ENCODE results near the gene TRIOBP.
"Not testable (repeated sequence)": the region's sequence is repeated elsewhere in the genome, so short reads cannot be mapped to it uniquely, and the experiment has no call there.

Gene TRIOBP

DNA sequence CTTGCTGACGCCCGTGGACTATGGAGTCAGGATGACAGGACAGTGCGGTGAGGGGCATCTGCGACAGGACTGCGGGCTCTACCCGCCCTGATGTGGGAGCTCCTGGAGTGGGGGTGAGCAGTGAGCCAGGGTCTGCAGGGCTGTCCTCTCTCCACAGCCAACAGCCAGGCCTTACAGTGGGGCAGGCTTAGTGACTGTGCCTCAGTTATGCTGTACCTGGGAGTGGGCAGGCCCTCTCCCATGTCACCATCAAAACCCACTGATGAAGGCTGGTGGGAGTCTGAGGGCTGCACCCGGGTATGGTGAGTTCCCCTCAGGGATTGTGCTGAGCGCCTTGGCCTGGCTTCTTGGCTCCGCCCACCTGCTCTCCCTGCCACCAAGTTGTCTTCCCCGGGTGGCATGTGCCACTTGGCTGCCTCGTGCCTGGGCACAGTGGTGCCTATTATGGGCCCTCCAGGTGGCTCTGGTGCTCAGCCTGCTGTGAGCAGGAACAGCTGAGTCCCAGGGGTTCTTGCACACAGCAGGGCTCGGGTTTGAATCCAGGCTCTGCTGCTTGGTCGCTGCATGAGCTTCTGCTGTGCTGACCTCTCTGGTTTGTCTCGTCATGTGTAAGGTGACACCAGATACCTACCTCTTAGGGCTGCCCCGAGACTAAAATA lies 4.1 kb upstream of the TRIOBP start:
- no peak for DNase-seq (ENCODE audit: low read depth)

DNA sequence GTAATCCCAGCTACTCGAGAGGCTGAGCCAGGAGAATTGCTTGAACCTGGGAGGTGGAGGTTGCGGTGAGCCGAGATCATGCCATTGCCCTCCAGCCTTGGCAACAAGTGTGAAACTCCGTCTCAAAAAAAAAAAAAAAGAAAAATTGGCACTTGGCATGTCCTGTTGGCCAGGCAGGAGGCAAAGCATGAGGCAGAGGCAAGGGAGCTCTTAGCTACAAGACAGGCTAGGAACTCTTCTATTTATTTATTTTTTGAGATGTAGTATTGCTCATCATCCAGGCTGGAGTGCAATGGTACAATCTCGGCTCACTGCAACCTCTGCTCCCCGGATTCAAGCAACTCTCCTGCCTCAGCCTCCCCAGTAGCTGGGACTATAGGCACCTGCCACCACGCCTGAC lies 2.7 kb upstream of the TRIOBP start:
- not testable (repeated sequence) for DNase-seq (ENCODE audit: low read depth)

DNA sequence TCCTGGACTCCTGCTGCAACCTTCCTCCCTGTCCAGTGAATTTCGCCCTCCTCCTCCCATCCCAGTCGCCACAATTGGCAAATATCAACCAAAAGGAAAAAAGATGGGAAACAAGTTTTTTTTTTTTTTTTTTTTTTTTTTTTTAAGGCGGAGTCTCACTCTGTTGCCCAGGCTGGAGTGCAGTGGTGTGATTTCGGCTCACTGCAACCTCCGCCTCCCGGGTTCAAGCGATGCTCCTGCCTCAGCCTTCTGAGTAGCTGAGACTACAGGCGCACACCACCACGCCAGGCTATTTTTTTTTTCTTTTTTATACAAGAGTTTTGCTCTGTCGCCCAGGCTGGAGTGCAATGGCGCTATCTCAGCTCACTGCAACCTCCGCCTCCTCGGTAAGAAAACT lies 590 bp upstream of the TRIOBP start:
- DNase-seq (ENCODE audit: low read depth) = not testable (repeated sequence)

DNA sequence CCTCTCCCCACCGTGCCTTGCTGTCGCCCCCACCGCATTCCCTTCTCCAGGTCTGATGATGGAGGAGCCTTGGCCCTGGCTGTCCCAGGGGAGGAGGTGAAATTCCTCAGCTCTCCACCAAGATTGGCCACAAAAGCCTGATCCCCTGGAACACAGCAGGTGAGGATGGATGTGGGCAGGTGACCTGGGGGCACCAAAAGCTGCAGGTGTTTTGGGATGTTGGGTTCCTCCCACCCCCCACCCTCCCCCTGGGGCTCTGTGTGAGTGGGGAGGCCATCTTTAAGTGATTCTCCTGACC lies 639 bp downstream of the TRIOBP start:
- no peak for DNase-seq (ENCODE audit: low read depth)

DNA sequence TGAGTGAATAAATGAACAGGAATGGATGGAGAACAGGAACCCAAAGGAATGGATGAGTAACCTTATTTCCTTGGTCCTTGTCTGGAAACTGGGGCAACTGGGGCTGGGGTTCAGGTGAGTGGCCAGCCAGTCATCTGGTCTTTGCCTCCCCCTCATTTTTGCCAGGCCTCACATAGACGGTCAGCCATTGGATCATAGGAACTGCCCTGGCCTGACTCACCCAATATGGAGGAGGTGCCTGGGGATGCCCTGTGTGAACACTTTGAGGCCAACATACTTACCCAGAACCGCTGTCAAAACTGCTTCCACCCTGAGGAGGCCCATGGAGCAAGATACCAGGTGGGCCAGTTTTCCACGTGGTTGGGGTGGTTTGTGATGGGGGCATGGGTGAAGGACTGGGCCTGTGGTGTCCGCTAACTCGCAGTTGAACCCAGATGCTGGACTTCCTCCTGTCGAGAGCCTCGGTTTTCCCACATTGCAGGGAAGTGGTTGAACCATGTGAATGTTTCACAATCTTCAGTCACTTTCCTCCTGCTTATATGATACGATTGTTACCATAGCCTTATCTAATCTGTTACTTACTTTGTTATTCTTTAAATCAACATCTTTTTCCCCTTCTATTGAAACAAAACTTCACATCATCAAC lies 4.4 kb downstream of the TRIOBP start:
- DNase-seq (ENCODE audit: low read depth) = no peak

DNA sequence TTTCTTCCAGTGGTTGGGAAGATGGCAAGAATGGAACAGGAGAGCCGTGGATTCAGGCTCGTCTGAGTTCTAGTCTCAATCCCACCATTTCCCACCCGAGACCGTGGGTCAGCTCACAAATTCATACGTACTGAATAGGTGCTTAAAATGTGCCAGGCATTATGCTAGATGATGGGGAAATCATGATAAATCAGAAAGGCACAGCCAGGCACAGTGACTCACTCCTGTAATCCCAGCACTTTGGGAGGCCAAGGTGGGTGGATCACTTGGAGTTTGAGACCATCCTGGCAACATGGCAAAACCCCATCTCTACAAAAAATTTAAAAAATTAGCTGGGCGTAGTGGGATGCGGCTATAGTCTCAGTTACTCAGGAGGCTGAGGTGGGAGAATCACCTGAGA lies 7.1 kb downstream of the TRIOBP start:
- no peak for DNase-seq (ENCODE audit: low read depth)

DNA sequence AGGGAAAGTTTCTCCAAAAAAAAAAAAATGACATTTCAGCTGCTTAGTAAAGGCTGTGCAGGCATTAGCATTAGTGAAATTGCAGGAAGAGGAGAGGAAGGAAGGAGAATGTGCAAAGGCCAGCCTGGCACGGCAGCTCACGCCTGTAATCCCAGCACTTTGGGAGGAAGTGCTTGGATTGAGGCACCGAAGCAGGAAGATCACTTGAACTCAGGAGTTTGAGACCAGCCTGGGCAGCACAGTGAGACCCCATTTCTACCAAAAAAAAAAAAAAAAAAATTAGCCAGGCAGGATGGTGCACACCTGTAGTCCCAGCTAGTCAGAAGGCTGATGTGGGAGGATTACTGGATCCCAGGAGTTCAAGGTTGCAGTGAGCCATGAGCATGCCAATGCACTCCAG lies 7.8 kb downstream of the TRIOBP start:
- DNase-seq (ENCODE audit: low read depth) = no peak

DNA sequence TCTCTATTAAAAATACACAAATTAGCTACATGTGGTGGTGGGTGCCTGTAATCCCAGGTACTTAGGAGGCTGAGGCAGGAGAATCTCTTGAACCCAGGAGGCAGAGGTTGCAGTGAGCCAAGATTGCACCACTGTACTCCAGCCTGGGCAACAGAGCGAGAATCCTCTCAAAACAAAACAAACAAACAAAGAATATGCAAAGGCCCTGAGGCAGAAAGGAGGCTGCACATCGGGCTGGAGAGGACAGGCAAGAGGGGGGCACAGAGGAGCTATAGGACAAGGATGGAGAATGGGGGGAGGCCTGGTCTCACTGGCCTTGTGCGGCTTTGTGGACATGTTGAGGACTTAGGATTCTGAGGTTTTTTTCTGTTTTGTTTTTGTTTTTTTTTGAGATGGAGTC lies 8.4 kb downstream of the TRIOBP start:
- no peak for DNase-seq (ENCODE audit: low read depth)

DNA sequence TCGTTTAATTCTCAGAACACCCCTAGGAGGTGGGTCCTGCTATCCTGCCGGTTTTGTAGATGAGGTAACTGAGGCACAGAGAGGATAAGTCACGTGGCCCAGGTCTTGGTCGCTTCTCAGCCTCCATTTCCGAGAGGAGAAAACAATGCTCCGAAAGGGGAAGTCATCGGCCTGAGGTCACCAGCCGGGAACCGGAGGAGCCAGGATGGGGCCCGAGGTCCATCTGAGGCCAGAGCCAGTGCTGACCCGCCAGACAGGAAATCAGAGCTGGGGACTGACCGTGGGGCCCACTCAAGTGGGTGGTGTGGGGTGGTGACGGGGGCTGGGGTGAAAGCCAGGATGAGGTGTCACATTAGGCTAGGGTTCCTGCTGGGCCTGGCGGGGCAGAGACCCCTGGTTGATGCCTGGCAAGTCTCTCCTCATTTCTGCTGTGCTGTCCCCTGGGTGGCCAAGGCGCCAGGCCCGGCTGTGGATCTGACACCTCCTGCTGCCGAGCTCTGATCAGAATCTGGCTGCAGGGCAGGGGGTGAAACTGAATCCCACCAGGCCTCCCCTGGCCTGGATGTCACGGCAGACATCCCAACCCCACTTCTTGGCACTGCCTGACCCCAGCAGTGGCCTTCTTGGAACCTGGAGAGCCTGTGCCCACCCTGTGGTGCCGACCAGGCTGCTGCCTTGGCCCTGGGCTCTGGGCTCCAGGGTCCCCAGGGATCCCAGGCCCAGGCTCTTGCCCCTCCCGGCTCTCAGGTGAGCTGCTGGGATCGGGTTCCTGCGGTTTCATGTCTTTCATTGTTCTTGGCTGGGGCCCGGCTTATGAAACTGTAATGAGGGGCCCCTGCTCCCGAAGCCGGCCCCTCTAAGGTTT lies 12.0 kb downstream of the TRIOBP start:
- DNase-seq (ENCODE audit: low read depth) = no peak

DNA sequence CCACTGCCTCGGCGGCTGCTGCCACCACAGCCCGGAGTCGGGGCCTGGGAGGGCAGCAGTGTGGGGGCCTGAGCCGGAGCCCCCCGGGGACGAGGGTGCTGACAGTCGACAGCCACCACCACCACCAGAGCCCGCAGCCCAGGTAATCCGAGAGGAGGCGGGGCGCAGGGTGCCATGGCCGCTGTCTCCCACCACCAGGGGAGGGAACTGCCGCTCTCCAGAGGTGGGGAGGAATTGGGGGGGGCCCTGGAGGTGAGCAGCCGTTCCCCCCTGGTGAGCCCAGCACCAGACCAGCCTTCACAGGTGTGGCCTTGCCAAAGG lies 12.6 kb downstream of the TRIOBP start:
- no peak for DNase-seq (ENCODE audit: low read depth)

DNA sequence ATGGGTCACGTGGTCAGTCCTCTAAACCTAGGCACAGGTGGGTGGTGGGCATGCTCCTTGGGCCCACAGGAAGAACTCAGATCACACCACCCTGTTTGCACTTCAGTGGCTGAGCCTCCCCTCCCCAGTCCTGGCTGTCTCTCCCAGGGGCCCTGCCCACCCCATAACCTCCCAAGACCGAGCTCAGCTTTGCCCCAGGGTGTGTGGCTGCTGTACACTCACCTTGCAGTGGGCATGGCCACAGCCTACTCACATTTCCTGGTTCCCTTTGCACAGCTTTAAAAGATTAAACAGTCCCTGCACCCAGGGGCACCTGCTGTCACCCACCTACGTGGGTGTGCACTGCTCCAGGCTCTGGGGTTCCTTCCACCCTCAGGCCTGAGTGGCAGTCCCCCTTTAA lies 13.8 kb downstream of the TRIOBP start:
- no peak for DNase-seq (ENCODE audit: low read depth)

DNA sequence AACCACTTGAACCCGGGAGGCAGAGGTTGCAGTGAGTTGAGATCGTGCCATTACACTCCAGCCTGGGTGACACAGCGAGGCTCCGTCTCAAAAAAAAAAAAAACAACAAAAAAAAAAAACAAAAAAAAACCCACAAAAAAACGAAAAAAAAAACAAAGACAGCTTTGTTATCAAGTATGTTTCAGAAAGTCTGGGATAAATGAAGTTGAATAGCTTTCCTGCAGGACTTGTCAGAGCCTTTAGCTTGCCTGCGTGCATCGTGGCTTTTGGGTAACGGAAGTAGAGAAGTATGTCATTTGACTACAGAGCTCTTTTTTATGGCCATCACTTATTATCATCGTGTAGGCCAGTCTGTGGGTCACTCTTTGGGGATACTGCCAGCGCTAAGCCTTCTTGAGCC lies 14.6 kb downstream of the TRIOBP start:
- DNase-seq (ENCODE audit: low read depth) = no peak

DNA sequence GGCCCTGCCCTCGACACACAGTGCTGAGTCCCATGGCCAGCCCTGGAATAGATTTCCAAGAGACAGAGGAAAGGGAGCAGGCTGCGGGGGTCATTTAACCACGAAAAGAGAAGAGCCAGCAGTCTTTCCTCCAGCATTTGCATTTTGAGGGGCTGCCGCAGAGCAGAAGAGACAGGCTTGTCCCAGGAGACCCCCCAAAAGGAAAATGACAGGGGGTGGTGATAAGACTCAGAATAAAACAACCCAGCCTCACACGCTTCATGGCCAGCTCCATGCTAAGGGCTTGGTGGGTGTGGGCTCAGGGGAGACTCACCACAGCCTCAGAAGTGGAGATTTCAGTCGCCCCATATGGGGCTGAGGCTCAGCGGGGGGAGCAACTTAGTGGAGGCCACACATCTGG lies 16.9 kb downstream of the TRIOBP start:
- DNase-seq (ENCODE audit: low read depth) = no peak

DNA sequence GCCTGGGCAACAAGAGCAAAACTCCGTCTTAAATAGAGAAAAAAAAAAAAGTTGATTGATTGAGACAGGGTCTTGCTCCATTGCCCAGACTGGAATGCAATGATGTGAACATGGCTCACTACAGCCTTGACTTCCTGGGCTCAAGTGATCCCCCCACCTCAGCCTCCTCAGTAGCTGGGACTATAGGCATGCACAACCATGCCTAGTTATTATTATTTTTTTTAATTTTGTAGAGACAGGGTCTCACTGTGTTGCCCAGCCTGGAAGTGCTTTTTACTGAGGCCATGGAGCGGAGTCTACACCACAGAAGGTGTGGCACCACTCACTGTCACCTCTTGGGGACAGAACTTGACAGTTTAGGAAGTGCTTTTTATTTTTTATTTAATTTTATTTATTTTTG lies 17.8 kb downstream of the TRIOBP start:
- no peak for DNase-seq (ENCODE audit: low read depth)

DNA sequence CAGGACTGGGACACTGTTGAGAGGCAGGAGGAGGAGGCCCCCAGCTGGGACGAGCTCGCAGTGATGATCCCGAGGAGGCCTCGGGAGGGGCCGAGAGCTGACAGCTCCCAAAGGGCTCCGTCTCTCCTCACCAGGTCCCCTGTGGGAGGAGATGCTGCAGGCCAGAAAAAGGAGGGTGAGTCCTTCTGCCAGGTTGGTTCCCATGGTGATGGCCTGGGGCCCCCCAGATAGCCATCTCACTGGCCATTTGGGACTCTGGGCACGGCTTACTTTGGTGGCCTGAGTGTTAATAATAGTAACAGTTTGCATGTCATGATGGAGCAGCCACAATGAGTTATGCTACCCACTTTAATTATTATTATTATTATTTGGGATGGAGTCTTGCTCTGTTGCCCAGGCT lies 18.9 kb downstream of the TRIOBP start:
- DNase-seq (ENCODE audit: low read depth) = no peak

DNA sequence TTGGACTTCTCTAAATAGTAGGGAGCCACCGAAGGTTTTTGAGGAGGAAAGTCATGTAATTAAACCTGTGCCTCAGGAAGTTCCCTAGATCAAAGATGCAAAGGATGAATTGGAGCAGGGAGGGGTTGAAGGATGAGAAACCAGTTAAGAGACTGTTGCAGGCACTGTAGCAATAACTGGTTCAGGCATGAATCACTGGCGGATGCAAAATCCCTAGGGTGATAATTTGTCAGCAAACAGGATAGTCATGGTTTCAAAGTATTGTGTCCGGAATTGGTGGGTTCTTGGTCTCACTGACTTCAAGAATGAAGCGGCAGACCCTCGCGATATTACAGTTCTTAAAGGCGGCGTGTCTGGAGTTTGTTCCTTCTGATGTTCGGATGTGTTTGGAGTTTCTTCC lies 19.9 kb downstream of the TRIOBP start:
- peak; percentile 84 for DNase-seq (ENCODE audit: low read depth)

DNA sequence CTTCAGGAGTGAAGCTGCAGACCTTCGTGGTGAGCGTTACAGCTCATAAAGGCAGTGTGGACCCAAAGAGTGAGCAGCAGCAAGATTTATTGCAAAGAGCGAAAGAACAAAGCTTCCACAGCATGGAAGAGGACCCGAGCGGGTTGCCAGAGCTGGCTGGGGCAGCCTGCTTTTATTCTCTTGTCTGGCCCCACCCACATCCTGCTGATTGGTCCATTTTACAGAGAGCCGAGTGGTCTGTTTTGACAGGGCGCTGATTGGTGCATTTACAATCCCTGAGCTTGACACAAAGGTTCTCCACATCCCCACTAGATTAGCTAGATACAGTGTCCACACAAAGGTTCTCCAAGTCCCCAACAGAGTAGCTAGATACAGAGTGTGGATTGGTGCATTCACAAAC lies 20.4 kb downstream of the TRIOBP start:
- DNase-seq (ENCODE audit: low read depth) = not testable (repeated sequence)

DNA sequence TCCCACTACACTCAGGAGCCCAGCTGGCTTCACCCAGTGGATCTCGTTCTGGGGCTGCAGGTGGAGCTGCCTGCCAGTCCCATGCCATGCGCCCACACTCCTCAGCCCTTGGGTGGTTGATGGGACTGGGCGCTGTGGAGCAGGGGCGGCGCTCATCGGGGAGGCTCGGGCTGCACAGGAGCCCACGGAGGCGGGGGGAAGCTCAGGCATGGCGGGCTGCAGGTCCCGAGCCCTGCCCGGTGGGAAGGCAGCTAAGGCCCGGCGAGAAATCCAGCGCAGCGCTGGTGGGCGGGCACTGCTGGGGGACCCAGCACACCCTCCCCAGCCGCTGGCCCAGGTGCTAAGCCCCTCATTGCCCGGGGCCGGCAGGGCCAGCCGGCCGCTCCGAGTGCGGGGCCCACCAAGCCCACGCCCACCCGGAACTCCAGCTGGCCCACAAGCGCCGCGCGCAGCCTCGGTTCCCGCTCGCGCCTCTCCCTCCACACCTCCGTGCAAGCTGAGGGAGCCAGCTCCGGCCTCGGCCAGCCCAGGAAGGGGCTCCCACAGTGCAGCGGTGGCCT lies 21.0 kb downstream of the TRIOBP start:
- not testable (repeated sequence) for DNase-seq (ENCODE audit: low read depth)

DNA sequence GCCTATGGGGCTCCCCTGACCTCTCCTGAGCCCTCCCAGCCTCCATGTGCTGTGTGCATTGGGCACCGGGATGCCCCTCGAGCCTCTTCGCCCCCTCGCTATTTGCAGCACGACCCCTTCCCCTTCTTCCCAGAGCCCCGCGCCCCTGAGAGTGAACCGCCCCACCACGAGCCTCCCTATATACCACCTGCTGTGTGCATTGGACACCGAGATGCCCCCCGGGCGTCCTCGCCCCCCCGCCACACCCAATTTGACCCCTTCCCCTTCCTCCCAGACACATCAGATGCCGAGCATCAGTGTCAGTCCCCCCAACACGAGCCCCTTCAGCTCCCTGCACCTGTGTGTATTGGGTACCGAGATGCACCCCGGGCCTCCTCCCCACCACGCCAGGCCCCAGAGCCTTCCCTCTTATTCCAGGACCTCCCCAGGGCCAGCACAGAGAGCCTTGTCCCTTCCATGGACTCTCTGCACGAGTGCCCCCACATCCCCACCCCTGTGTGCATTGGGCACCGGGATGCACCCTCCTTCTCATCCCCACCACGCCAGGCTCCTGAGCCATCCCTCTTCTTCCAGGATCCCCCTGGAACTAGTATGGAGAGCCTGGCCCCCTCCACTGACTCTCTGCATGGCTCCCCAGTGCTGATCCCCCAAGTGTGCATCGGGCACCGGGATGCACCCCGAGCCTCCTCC lies 28.8 kb downstream of the TRIOBP start:
- DNase-seq (ENCODE audit: low read depth) = no peak

DNA sequence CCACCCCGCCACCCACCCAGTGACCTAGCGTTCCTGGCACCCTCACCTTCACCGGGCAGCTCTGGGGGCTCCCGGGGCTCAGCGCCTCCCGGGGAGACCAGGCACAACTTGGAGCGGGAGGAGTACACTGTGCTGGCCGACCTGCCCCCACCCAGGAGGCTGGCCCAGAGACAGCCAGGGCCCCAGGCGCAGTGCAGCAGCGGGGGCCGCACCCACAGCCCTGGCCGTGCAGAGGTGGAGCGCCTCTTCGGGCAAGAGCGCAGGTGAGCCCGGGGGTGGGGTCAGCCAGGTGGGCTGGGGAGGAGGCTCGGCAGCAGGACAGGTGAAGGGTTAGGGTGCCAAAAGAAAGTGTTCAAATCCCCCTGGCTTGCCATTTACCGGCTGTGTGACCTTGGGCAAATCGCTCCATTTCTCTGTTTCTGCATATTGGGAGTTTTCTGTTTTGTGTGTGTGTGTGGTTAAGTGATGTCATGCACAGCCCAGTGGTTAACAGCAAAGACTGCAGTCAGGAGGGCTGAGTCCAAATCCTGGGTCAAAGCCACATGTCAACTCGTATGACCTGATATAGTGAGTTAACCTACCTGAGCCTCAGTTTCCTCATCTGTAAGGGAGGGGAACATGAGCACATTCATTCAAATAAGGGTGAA lies 29.5 kb downstream of the TRIOBP start:
- no peak for DNase-seq (ENCODE audit: low read depth)

DNA sequence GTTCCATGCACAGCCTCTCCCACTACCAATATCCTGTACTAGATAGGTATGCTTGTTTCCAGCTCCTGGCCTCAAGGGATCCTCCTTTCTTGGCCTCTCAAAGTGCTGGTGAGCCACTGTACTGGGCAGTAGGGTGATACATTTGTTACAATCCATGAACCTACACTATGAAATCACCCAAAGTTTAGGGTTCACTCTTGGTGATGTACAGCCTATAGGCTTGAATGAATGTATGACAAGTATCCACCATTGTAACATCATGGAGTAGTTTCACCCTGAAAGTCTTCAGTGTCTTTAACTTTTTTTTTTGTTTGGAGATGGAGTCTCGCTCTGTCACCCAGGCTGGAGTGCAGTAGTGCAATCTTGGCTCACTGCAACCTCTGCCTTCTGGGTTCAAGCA lies 31.8 kb downstream of the TRIOBP start:
- DNase-seq (ENCODE audit: low read depth) = no peak

DNA sequence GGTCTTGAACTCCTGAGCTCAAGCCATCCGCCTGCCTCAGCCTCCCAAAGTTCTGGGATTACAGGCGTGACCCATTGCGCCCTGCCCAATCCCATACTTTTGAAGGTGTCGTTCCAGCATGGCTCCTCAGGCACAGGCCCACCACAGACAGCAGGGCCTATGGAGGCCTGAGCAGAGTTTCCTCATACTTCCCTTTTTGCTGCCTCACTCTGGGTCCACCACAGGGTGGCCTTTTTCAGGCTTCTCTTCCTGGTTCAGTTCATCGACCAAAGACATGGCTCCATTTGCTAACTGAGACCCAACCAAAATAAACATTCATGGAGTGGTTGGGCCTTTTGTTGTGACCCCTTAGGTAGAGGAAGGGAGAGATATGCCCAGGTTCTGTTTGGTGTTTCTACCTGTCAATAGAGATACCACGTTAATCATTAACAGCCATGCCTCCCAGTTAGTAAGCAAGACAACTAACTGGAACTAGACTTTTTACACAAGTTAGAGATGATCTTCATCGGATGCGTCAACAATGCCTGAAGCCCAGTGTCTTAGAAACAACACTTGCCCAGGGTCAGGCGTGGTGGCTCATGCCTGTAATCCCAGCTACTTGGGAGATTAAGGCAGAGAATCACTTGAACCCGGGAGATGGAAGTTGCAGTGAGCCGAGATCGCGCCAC lies 35.1 kb downstream of the TRIOBP start:
- no peak for DNase-seq (ENCODE audit: low read depth)
